A549 (cell line): ENCODE results near the gene NARS2. TPM values are rescaled to one million over a fixed set of nuclear protein-coding genes. Genes with fewer than 3 reads are reported as not detected.

Experiments used
- ATAC-seq, 2 experiments: fragments of 200-7000 bp in 1 of 2; fragments of >200 bp in 1 of 2; cut with Nextera tagmentation in 1 of 2; cut with Tn5 transposase in 1 of 2; 3 replicates each; pipeline versions ENCODE4 v1.8.0 to v1.9.1; 2018 to 2020; ENCODE audit warnings: mild to moderate bottlenecking in 1 of 2, moderate library complexity in 1 of 2
- CTCF ChIA-PET: fragments of 300-600 bp; sonication (Branson Sonifier 250); formaldehyde crosslinking; extraction: SDS; loops from one replicate; lab custom pipeline; 2021; ENCODE audit warnings: antibody characterized with exemption, inconsistent platforms; lab: Yijun Ruan, JAX
- POLR2A ChIA-PET: fragments of 350-600 bp; formaldehyde crosslinking; extraction: SDS; loops from one replicate; lab custom pipeline; 2021; ENCODE audit warnings: antibody characterized with exemption, inconsistent platforms; lab: Yijun Ruan, JAX
- DNase-seq, 2 experiments: peaks; one replicate each; pipeline versions ENCODE4 v3.0.0 to v3.0.0-alpha.2; 2011 to 2016; ENCODE audit warnings: low read depth in 1 of 2, low spot score in 1 of 2
- FAIRE-seq: peaks from 2 replicates; lab custom pipeline; 2011; peaks lifted over from hg19 to GRCh38; lab: Jason Lieb, UNC
- H3K27ac ChIP-seq, 2 experiments: fragments of >200 bp; sonication (Bioruptor Twin); formaldehyde crosslinking; 3 replicates each; pipeline ENCODE4 v1.5.1; 2016 to 2017
- H3K4me1 ChIP-seq: fragments of >200 bp; sonication (Bioruptor Twin); formaldehyde crosslinking; 3 replicates; pipeline ENCODE4 v1.6.1; 2016
- H3K4me2 ChIP-seq: fragments of >200 bp; sonication (Bioruptor Twin); formaldehyde crosslinking; 3 replicates; pipeline ENCODE4 v1.6.1; 2016
- H3K4me3 ChIP-seq: fragments of >200 bp; sonication (Bioruptor Twin); formaldehyde crosslinking; 3 replicates; pipeline ENCODE4 v1.5.1; 2016
- H3K9me3 ChIP-seq: fragments of >200 bp; sonication (Bioruptor Twin); formaldehyde crosslinking; 3 replicates; pipeline ENCODE4 v1.6.1; 2016
- CBX8 ChIP-seq: fragments of 200-600 bp; sonication (generic); IDR thresholded peaks from 2 replicates; pipeline ENCODE4 v1.6.1; 2016
- CEBPB ChIP-seq, 2 experiments: fragments of >200 bp in 1 of 2; sonication (Bioruptor Twin) in 1 of 2; formaldehyde crosslinking in 1 of 2; IDR thresholded peaks; 2 replicates each; pipeline ENCODE4 v1.6.1; 2012 to 2016
- CHD2 ChIP-seq: fragments of 150-350 bp; IDR thresholded peaks from 2 replicates; pipeline ENCODE4 v1.6.1; 2014; ENCODE audit warnings: low read length; ENCODE audit not compliant: partially characterized antibody
- CHD4 ChIP-seq: fragments of 200-600 bp; sonication (generic); IDR thresholded peaks from 2 replicates; pipeline ENCODE4 v1.6.1; 2016; ENCODE audit warnings: antibody characterized with exemption, mild to moderate bottlenecking, borderline replicate concordance
- EHMT2 ChIP-seq: fragments of 200-600 bp; sonication (generic); IDR thresholded peaks from 2 replicates; pipeline ENCODE4 v1.6.1; 2016; ENCODE audit warnings: antibody characterized with exemption, low read depth, mild to moderate bottlenecking, moderate library complexity
- FOSB ChIP-seq: fragments of 250-450 bp; sonication (Bioruptor Pico); IDR thresholded peaks from 2 replicates; pipeline ENCODE4 v1.5.0; 2020; ENCODE audit warnings: mild to moderate bottlenecking, moderate library complexity
- FOXS1 ChIP-seq: fragments of 250-450 bp; sonication (Bioruptor Pico); IDR thresholded peaks from 2 replicates; pipeline ENCODE4 v1.5.0; 2020; ENCODE audit warnings: mild to moderate bottlenecking, moderate library complexity
- GATA3 ChIP-seq: IDR thresholded peaks from 2 replicates; pipeline ENCODE4 v1.6.1; 2012; ENCODE audit warnings: borderline replicate concordance
- HOXA7 ChIP-seq: fragments of 250-450 bp; sonication (Bioruptor Pico); IDR thresholded peaks from 2 replicates; pipeline ENCODE4 v1.5.0; 2020; ENCODE audit warnings: mild to moderate bottlenecking, moderate library complexity
- HOXB13 ChIP-seq: fragments of 250-450 bp; sonication (Bioruptor Pico); IDR thresholded peaks from 2 replicates; pipeline ENCODE4 v1.5.0; 2020; ENCODE audit warnings: low read depth, mild to moderate bottlenecking, moderate library complexity
- JUN ChIP-seq, 2 experiments: fragments of >200 bp; sonication (Bioruptor Twin); formaldehyde crosslinking; IDR thresholded peaks; 2 replicates in 1 of 2; 3 replicates in 1 of 2; pipeline ENCODE4 v1.6.1; 2016 to 2017
- JUNB ChIP-seq: fragments of >200 bp; sonication (Bioruptor Twin); formaldehyde crosslinking; IDR thresholded peaks from 2 replicates; pipeline ENCODE4 v1.6.1; 2016
- KDM1A ChIP-seq: fragments of 200-600 bp; sonication (generic); IDR thresholded peaks from 2 replicates; pipeline ENCODE4 v1.6.1; 2016; ENCODE audit warnings: low read depth, mild to moderate bottlenecking
- KDM5A ChIP-seq: fragments of 200-600 bp; sonication (generic); IDR thresholded peaks from 2 replicates; pipeline ENCODE4 v1.6.1; 2016; ENCODE audit warnings: antibody characterized with exemption, mild to moderate bottlenecking
- MAFK ChIP-seq: fragments of 450-650 bp; IDR thresholded peaks from 2 replicates; pipeline ENCODE4 v1.6.1; 2014; ENCODE audit not compliant: partially characterized antibody
- MAZ ChIP-seq: fragments of 150-350 bp; IDR thresholded peaks from 2 replicates; pipeline ENCODE4 v1.6.1; 2014; ENCODE audit warnings: antibody characterized with exemption, low read depth, low read length, borderline replicate concordance
- MYC ChIP-seq: IDR thresholded peaks from 2 replicates; pipeline ENCODE4 v1.6.1; 2012; ENCODE audit warnings: mild to moderate bottlenecking, inconsistent platforms, low read length, improper control_type of control experiment, borderline replicate concordance
- NFE2L2 ChIP-seq: fragments of 150-350 bp; conservative IDR thresholded peaks from 2 replicates; pipeline ENCODE4 v1.6.1; 2014; ENCODE audit warnings: low read length
- PHF8 ChIP-seq: fragments of 200-600 bp; sonication (generic); IDR thresholded peaks from 2 replicates; pipeline ENCODE4 v1.6.1; 2016; ENCODE audit warnings: low read depth, mild to moderate bottlenecking, antibody characterized with exemption, moderate library complexity, borderline replicate concordance
- POLR2A ChIP-seq: IDR thresholded peaks from 2 replicates; pipeline ENCODE4 v1.6.1; 2012; ENCODE audit warnings: mild to moderate bottlenecking, low read length
- POLR2AphosphoS2 ChIP-seq: conservative IDR thresholded peaks from 2 replicates; pipeline ENCODE4 v1.6.1; 2012; ENCODE audit warnings: low read length, improper control_type of control experiment, inconsistent platforms
- RAD21 ChIP-seq, 2 experiments: fragments of >200 bp in 1 of 2; sonication (Bioruptor Twin) in 1 of 2; formaldehyde crosslinking in 1 of 2; IDR thresholded peaks in 1 of 2; conservative IDR thresholded peaks in 1 of 2; 2 replicates in 1 of 2; 3 replicates in 1 of 2; pipeline ENCODE4 v1.6.1; 2012 to 2018; ENCODE audit warnings: inconsistent platforms in 1 of 2
- RARB ChIP-seq: fragments of 250-450 bp; sonication (Bioruptor Pico); IDR thresholded peaks from 2 replicates; pipeline ENCODE4 v1.8.0; 2021; ENCODE audit warnings: mild to moderate bottlenecking, moderate library complexity
- RNF2 ChIP-seq: fragments of 200-600 bp; sonication (generic); IDR thresholded peaks from 2 replicates; pipeline ENCODE4 v1.6.1; 2016; ENCODE audit warnings: low read depth, mild to moderate bottlenecking, antibody characterized with exemption, moderate library complexity, borderline replicate concordance
- SMC3 ChIP-seq: fragments of >200 bp; sonication (Bioruptor Twin); formaldehyde crosslinking; IDR thresholded peaks from 3 replicates; pipeline ENCODE4 v1.6.1; 2018; ENCODE audit warnings: inconsistent platforms
- SREBF2 ChIP-seq: fragments of 450-650 bp; IDR thresholded peaks from 2 replicates; pipeline ENCODE4 v1.6.1; 2014; ENCODE audit warnings: mild to moderate bottlenecking, moderate library complexity
- TP53 ChIP-seq: fragments of 250-450 bp; sonication (Bioruptor Pico); IDR thresholded peaks from 2 replicates; pipeline ENCODE4 v1.5.0; 2021; ENCODE audit warnings: mild to moderate bottlenecking, moderate library complexity
- ZC3H11A ChIP-seq: fragments of 450-650 bp; IDR thresholded peaks from 2 replicates; pipeline ENCODE4 v1.6.1; 2014; ENCODE audit warnings: antibody characterized with exemption, mild to moderate bottlenecking
- WGBS: methylation state at CpG from one replicate; pipeline ENCODE4 v1.1.6; 2017; ENCODE audit errors: missing lambda C conversion rate; 5-methylcytosine and 5-hydroxymethylcytosine counted together
- polyA plus RNA-seq, 4 experiments: library from polyadenylated mRNA; depleted of rRNA in 3 of 4; stranded (reverse); fragments of >200 nt; fragmentation: RNase III in 1 of 4; extraction: RNeasy Plus Mini Kit Qiagen cat#74134 plus additional on column Dnase treatment in 1 of 4; gene quantifications; 2 replicates in 3 of 4; 3 replicates in 1 of 4; pipeline ENCODE4 v1.2.3, GENCODE V29; 2011 to 2017
- TF ChIP-seq, protein P1 (sequence below): fragments of 150-350 bp; IDR thresholded peaks from 2 replicates; pipeline ENCODE4 v1.6.1; 2014; ENCODE audit warnings: low read depth, mild to moderate bottlenecking, low read length
- TF ChIP-seq, protein P2 (sequence below): fragments of 250-450 bp; sonication (Bioruptor Pico); IDR thresholded peaks from 2 replicates; pipeline ENCODE4 v1.5.0; 2021; ENCODE audit warnings: mild to moderate bottlenecking, moderate library complexity, borderline replicate concordance
- TF ChIP-seq, protein P3 (sequence below): IDR thresholded peaks from 2 replicates; pipeline ENCODE4 v1.6.1; 2012; ENCODE audit warnings: low read depth, borderline replicate concordance
- TF ChIP-seq, protein P4 (sequence below): IDR thresholded peaks from 2 replicates; pipeline ENCODE4 v1.6.1; 2012
- TF ChIP-seq, protein P5 (sequence below): fragments of 450-650 bp; IDR thresholded peaks from 2 replicates; pipeline ENCODE4 v1.6.1; 2014; ENCODE audit warnings: antibody characterized with exemption

NARS2 gene
- polyA plus RNA-seq, 2 of the 4 experiments (the other 2 are of a cell fraction): 29.7 to 57.7 TPM

DNA sequence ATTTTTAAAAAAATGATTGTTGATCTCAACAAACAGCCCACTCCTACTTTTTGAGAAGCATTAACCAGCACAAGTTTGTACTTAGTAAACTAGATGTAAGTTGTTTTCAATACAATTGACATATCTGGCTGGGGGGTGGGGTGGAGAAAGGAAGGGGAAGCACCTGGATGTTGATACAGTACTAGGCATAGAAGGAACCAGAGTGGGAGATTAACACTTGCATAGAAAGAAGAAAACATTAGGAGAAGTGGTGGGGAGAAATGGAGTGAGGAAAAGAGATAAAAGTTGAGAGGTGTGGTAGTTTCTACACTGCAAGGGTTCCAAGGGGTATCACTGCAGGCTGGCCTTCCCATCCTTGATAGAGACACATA is 146.4 kb downstream of the NARS2 start:
- TF ChIP-seq MYC: no peak
- no peak for TF ChIP-seq SMC3
- TF ChIP-seq ZC3H11A: no peak
- TF ChIP-seq HOXB13 (CRISPR knock-in tag): no peak
- no peak for TF ChIP-seq PHF8
- TF ChIP-seq JUNB: no peak
- TF ChIP-seq, protein P1, sequence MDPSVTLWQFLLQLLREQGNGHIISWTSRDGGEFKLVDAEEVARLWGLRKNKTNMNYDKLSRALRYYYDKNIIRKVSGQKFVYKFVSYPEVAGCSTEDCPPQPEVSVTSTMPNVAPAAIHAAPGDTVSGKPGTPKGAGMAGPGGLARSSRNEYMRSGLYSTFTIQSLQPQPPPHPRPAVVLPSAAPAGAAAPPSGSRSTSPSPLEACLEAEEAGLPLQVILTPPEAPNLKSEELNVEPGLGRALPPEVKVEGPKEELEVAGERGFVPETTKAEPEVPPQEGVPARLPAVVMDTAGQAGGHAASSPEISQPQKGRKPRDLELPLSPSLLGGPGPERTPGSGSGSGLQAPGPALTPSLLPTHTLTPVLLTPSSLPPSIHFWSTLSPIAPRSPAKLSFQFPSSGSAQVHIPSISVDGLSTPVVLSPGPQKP: no peak
- no peak for TF ChIP-seq CHD4
- TF ChIP-seq, protein P2, sequence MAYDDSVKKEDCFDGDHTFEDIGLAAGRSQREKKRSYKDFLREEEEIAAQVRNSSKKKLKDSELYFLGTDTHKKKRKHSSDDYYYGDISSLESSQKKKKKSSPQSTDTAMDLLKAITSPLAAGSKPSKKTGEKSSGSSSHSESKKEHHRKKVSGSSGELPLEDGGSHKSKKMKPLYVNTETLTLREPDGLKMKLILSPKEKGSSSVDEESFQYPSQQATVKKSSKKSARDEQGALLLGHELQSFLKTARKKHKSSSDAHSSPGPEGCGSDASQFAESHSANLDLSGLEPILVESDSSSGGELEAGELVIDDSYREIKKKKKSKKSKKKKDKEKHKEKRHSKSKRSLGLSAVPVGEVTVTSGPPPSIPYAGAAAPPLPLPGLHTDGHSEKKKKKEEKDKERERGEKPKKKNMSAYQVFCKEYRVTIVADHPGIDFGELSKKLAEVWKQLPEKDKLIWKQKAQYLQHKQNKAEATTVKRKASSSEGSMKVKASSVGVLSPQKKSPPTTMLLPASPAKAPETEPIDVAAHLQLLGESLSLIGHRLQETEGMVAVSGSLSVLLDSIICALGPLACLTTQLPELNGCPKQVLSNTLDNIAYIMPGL (CRISPR knock-in tag): no peak
- no peak for TF ChIP-seq RAD21 (conservative IDR thresholded peaks at IDR 0.05 in 1 of 2, IDR thresholded peaks at IDR 0.05 in 1 of 2)
- TF ChIP-seq, protein P3, sequence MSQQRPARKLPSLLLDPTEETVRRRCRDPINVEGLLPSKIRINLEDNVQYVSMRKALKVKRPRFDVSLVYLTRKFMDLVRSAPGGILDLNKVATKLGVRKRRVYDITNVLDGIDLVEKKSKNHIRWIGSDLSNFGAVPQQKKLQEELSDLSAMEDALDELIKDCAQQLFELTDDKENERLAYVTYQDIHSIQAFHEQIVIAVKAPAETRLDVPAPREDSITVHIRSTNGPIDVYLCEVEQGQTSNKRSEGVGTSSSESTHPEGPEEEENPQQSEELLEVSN: no peak
- TF ChIP-seq, protein P4, sequence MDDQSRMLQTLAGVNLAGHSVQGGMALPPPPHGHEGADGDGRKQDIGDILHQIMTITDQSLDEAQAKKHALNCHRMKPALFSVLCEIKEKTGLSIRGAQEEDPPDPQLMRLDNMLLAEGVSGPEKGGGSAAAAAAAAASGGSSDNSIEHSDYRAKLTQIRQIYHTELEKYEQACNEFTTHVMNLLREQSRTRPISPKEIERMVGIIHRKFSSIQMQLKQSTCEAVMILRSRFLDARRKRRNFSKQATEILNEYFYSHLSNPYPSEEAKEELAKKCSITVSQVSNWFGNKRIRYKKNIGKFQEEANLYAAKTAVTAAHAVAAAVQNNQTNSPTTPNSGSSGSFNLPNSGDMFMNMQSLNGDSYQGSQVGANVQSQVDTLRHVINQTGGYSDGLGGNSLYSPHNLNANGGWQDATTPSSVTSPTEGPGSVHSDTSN: no peak
- no peak for TF ChIP-seq CBX8
- no peak for TF ChIP-seq KDM1A
- no peak for TF ChIP-seq TP53 (CRISPR knock-in tag)
- TF ChIP-seq JUN (IDR thresholded peaks at IDR 0.05): no peak
- no peak for TF ChIP-seq KDM5A
- TF ChIP-seq, protein P5, sequence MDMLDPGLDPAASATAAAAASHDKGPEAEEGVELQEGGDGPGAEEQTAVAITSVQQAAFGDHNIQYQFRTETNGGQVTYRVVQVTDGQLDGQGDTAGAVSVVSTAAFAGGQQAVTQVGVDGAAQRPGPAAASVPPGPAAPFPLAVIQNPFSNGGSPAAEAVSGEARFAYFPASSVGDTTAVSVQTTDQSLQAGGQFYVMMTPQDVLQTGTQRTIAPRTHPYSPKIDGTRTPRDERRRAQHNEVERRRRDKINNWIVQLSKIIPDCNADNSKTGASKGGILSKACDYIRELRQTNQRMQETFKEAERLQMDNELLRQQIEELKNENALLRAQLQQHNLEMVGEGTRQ: no peak
- no peak for TF ChIP-seq MAZ
- TF ChIP-seq POLR2AphosphoS2: no peak
- H3K4me2 ChIP-seq: no peak overlapping the region
- ATAC-seq (no peak), DNase-seq (no peak), FAIRE-seq (no peak)
- no peaks in the 10 kb centered on the region for H3K9me3 ChIP-seq
- CTCF ChIA-PET: interaction anchor here (0.5 to 1.7 kb wide), 4 partner anchors 8 to 201 kb away, joined by 3 to 4 read pairs (median 3); partner anchors contain the start of gene GAB2
- POLR2A ChIA-PET: no interaction called here
- H3K4me1 ChIP-seq: peaks cover 12% of the 10 kb centered on the region
- H3K4me3 ChIP-seq: no peak overlapping the region
- H3K27ac ChIP-seq: no peak overlapping the region

DNA sequence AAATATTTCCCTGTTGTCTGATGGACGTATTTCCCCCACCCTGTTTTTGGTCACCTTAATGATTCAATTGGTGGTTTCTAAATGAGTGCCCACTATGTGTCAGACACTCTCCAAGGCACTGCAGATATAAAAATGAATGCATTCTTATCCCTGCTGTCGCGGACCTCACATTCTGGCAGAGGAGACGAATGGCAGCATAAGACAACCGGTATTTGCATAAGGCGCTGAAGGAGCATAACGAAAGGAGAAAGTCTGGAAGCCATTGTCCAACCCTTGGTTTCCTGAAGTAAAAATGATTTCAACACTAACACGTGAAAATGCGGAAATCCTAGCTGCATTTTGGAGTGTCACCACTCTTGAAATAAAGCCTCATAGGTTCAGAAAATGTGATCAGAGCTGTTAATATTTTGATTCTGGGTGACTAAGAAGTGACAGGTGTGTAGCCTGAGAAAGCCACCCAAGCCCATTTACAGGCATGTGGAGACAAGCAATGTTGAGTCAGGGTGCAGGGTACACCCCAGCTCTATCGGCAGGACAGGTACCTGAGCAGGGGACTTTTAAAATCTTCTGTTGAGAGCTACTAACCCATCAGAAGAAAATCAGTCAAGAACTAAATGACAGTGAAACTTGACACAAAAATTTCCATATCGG is 146.9 kb downstream of the NARS2 start:
- Histone ChIP-seq H3K4me1 (peaks cover 12% of the 10 kb centered on the region), H3K9me3 (no peaks in the 10 kb centered on the region), H3K4me2 (no peak overlapping the region), H3K4me3 (no peak overlapping the region), H3K27ac (no peak overlapping the region)
- WGBS: 88% methylated on average over 11 of the region's 11 CpGs
- POLR2A ChIA-PET: no interaction called here
- DNase-seq (no peak), FAIRE-seq (no peak), ATAC-seq (no peak)
- CTCF ChIA-PET: interaction anchor here (0.5 to 1.3 kb wide), 2 partner anchors 10 to 147 kb away, joined by 3 read pairs; partner anchors contain the start of gene GAB2
- TF ChIP-seq FOSB (CRISPR knock-in tag) (no peak), RNF2 (no peak), GATA3 (no peak), HOXA7 (CRISPR knock-in tag) (no peak), RARB (CRISPR knock-in tag) (no peak), EHMT2 (no peak), NFE2L2 (no peak), POLR2A (no peak), ZC3H11A (no peak), MAFK (no peak), MYC (no peak), FOXS1 (CRISPR knock-in tag) (no peak), SREBF2 (no peak), CHD4 (no peak), SMC3 (no peak), CHD2 (no peak), CEBPB (IDR thresholded peaks at IDR 0.05) (no peak)
- TF ChIP-seq, protein P2 (CRISPR knock-in tag): no peak
